Esophagus squamous epithelium (tissue), 4 donors: ENCODE measurements around the gene AUTS2.

Source experiments
- CTCF ChIP-seq, 6 experiments: fragments of 450-650 bp in 4 of 6; fragments of 200-600 bp in 2 of 6; sonication (generic) in 2 of 6; IDR thresholded peaks; one replicate each; pipeline ENCODE4 v1.5.1; 2016 to 2019; ENCODE audit warnings: antibody characterized with exemption in 6 of 6, mild to moderate bottlenecking in 4 of 6, moderate library complexity in 4 of 6
- POLR2A ChIP-seq, 4 donors: fragments of 450-650 bp; IDR thresholded peaks; one replicate each; pipeline ENCODE4 v1.6.1; 2017; ENCODE audit warnings: antibody characterized with exemption in 4 of 4, mild to moderate bottlenecking in 4 of 4, moderate library complexity in 3 of 4

GRCh38 chr7:70114806-70115205 lies 516.5 kb downstream of the AUTS2 start:
- no peak for TF ChIP-seq CTCF (IDR thresholded peaks at IDR 0.05)
- no peak for TF ChIP-seq POLR2A (IDR thresholded peaks at IDR 0.05)
